ENCODE data around the gene BOC. TPM values are rescaled to one million over a fixed set of nuclear protein-coding genes. Genes with fewer than 3 reads are reported as not detected.

Gene BOC
- total and polyA plus RNA-seq, 2 of the 13 experiments (the other 11 are each of a cell fraction or from before 2014, with no cell fraction given) = 0.04 TPM; not detected in 1

DNA sequence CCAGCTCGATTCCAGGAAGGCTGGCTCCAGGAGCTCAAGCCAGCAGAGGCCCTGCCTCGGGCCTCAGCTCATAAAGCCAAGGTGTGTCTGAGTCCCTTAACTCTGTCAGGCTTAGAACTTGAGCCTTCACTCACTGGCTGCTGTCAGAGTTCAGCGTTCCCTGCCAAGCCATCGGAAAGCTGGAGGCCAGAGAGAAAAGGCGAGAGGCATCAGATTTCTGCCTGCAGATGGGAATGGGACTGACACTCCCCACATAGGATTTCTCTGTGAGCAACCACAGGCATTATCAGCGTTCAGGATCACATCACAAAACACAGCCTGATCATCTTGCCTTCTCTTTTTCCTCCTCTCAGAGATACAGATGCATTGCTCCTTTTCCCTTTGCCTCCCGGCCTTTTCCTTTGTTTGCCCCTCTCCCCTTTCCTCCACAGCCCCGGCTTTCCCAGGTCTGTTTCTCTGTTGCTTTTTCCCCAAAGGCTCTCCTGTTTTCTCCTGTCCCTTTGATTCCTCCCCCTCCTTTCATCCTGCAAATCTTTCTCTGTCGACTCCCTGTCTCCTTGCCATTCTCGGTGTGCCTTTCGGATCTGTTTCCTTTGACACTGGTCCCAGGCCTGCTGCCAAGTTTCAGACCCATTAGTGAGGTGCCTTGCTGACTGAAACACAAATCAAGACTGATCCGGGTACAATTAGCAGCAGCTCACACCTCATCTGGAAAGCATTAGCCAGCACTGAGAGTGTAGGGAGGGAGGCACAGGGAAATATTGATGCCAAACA, 44.5 kb upstream of the BOC start:
- ChIA-PET CTCF (ENCODE audit: low intra/inter-chr PET ratio, low total read pairs) (no interaction called here), POLR2A (no interaction called here)
- Histone ChIP-seq H3K4me2 (ENCODE audit: low read depth, low read length) (no peak overlapping the region), H3K4me3 (replicated peaks in 1 of 3; ENCODE audit: insufficient read depth in 1 of 3, low read depth in 2 of 3, low read length in 3 of 3) (no peak overlapping the region), H3K27me3 (ENCODE audit: control insufficient read depth in 1 of 2, insufficient read depth in 2 of 2, low read length in 2 of 2) (peaks cover 2 to 15% of the 10 kb centered on the region in 2 experiments; a peak in 4 of 5 replicates), H3K4me1 (ENCODE audit: insufficient read depth, low read length) (no peaks in the 10 kb centered on the region), H3K27ac (ENCODE audit: extremely low read length, insufficient read depth, low read length) (no peak overlapping the region), H3K9me3 (ENCODE audit: low read length) (no peaks in the 10 kb centered on the region), H3K79me2 (ENCODE audit: insufficient read depth, low read length) (no peaks in the 10 kb centered on the region), H4K20me1 (ENCODE audit: insufficient read depth, low read length) (no peaks in the 10 kb centered on the region), H2AFZ (ENCODE audit: low read length) (no peak overlapping the region), H3K36me3 (replicated peaks in 1 of 2; ENCODE audit: control insufficient read depth in 1 of 2, insufficient read depth in 2 of 2, low read length in 2 of 2) (no peaks in the 10 kb centered on the region), H3K9ac (ENCODE audit: insufficient read depth, low read depth, low read length) (no peak overlapping the region)
- no peak for ATAC-seq
- no peak for FAIRE-seq
- WGBS (ENCODE audit: low lambda C conversion rate) = 3% methylated on average over 12 of the region's 12 CpGs
- intact Hi-C loops (cut with micrococcal nuclease; ENCODE audit: unreplicated experiment) = no loop called here
- DNase-seq (ENCODE audit: low spot score) = no peak
- no TSS peak for BruUV-seq (replicated peaks)
- in situ Hi-C loops (cut with HindIII; ENCODE audit: extremely low pct_ligation_motif_present, low pct_unique_long_range_greater_than_20kb) = no loop called here
- TF ChIP-seq SKI (IDR thresholded peaks at IDR 0.05; ENCODE audit: partially characterized antibody) (no peak), ZMYM3 (CRISPR knock-in tag; IDR thresholded peaks at IDR 0.05) (no peak), ZNF577 (CRISPR knock-in tag; IDR thresholded peaks at IDR 0.05; ENCODE audit: borderline replicate concordance, low read depth) (no peak), FOXA3 (CRISPR knock-in tag; IDR thresholded peaks at IDR 0.05) (no peak), TSC22D2 (CRISPR knock-in tag; IDR thresholded peaks at IDR 0.05; ENCODE audit: borderline replicate concordance) (no peak), ZNF749 (CRISPR knock-in tag; IDR thresholded peaks at IDR 0.05; ENCODE audit: borderline replicate concordance) (no peak), ZSCAN12 (CRISPR knock-in tag; IDR thresholded peaks at IDR 0.05) (no peak), CAMTA2 (CRISPR knock-in tag; IDR thresholded peaks at IDR 0.05; ENCODE audit: borderline replicate concordance) (no peak), E2F2 (CRISPR knock-in tag; IDR thresholded peaks at IDR 0.05; ENCODE audit: borderline replicate concordance) (no peak), IRX3 (CRISPR knock-in tag; IDR thresholded peaks at IDR 0.05; ENCODE audit: borderline replicate concordance, low read depth) (no peak), ZNF777 (CRISPR knock-in tag; IDR thresholded peaks at IDR 0.05) (no peak), ZNF501 (CRISPR knock-in tag; IDR thresholded peaks at IDR 0.05) (no peak), HNF4A (CRISPR knock-in tag; IDR thresholded peaks at IDR 0.05) (no peak), BATF2 (CRISPR knock-in tag; IDR thresholded peaks at IDR 0.05) (no peak)
- TF ChIP-seq, protein P1, sequence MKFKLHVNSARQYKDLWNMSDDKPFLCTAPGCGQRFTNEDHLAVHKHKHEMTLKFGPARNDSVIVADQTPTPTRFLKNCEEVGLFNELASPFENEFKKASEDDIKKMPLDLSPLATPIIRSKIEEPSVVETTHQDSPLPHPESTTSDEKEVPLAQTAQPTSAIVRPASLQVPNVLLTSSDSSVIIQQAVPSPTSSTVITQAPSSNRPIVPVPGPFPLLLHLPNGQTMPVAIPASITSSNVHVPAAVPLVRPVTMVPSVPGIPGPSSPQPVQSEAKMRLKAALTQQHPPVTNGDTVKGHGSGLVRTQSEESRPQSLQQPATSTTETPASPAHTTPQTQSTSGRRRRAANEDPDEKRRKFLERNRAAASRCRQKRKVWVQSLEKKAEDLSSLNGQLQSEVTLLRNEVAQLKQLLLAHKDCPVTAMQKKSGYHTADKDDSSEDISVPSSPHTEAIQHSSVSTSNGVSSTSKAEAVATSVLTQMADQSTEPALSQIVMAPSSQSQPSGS (CRISPR knock-in tag; IDR thresholded peaks at IDR 0.05) = no peak

Measured in HepG2 (cell line).